ENCODE data around the gene SLC22A23.

Gene SLC22A23

GRCh38 chr6:3449321-3449720, 7.5 kb downstream of the SLC22A23 start:
- H3K4me1 ChIP-seq (ENCODE audit: control insufficient read depth, insufficient read depth, low read length), result peaks cover 9% of the 10 kb centered on the region
- H3K36me3 ChIP-seq (ENCODE audit: control insufficient read depth, insufficient read depth, low read length), result no peaks in the 10 kb centered on the region
- no peak overlapping the region for H3K9ac ChIP-seq (ENCODE audit: low read length)
- no peaks in the 10 kb centered on the region for H3K27me3 ChIP-seq (ENCODE audit: control insufficient read depth, insufficient read depth, low read length)
- no peak overlapping the region for H3K27ac ChIP-seq (ENCODE audit: low read depth, low read length)
- H3K4me3 ChIP-seq (ENCODE audit: low read length), result no peak overlapping the region

GRCh38 chr6:3447005-3447404, 9.8 kb downstream of the SLC22A23 start:
- Histone ChIP-seq H3K4me1 (ENCODE audit: control insufficient read depth, insufficient read depth, low read length) (peaks cover 5% of the 10 kb centered on the region), H3K9ac (ENCODE audit: low read length) (no peak overlapping the region), H3K4me3 (ENCODE audit: low read length) (no peak overlapping the region), H3K36me3 (ENCODE audit: control insufficient read depth, insufficient read depth, low read length) (no peaks in the 10 kb centered on the region), H3K27ac (ENCODE audit: low read depth, low read length) (no peak overlapping the region), H3K27me3 (ENCODE audit: control insufficient read depth, insufficient read depth, low read length) (no peaks in the 10 kb centered on the region)

- H3K4me1 ChIP-seq (ENCODE audit: control insufficient read depth, insufficient read depth, low read length), result no peaks in the 10 kb centered on the region
- H3K9ac ChIP-seq (ENCODE audit: low read length), result no peak overlapping the region
- no peak overlapping the region for H3K4me3 ChIP-seq (ENCODE audit: low read length)
- H3K36me3 ChIP-seq (ENCODE audit: control insufficient read depth, insufficient read depth, low read length), result no peaks in the 10 kb centered on the region
- no peaks in the 10 kb centered on the region for H3K27me3 ChIP-seq (ENCODE audit: control insufficient read depth, insufficient read depth, low read length)
- no peak overlapping the region for H3K27ac ChIP-seq (ENCODE audit: low read depth, low read length)
Observed at GRCh38 chr6:3446184-3446583, 10.7 kb downstream of the SLC22A23 start.

GRCh38 chr6:3444276-3445088, 12.4 kb downstream of the SLC22A23 start:
- no peak overlapping the region for H3K27ac ChIP-seq (ENCODE audit: low read depth, low read length)
- no peak overlapping the region for H3K4me3 ChIP-seq (ENCODE audit: low read length)
- H3K27me3 ChIP-seq (ENCODE audit: control insufficient read depth, insufficient read depth, low read length), result no peaks in the 10 kb centered on the region
- no peak overlapping the region for H3K9ac ChIP-seq (ENCODE audit: low read length)
- no peaks in the 10 kb centered on the region for H3K4me1 ChIP-seq (ENCODE audit: control insufficient read depth, insufficient read depth, low read length)
- H3K36me3 ChIP-seq (ENCODE audit: control insufficient read depth, insufficient read depth, low read length), result no peaks in the 10 kb centered on the region

GRCh38 chr6:3443221-3443515, 13.7 kb downstream of the SLC22A23 start:
- Histone ChIP-seq H3K9ac (ENCODE audit: low read length) (no peak overlapping the region), H3K4me3 (ENCODE audit: low read length) (no peak overlapping the region), H3K4me1 (ENCODE audit: control insufficient read depth, insufficient read depth, low read length) (peaks cover 6% of the 10 kb centered on the region), H3K27ac (ENCODE audit: low read depth, low read length) (no peak overlapping the region), H3K27me3 (ENCODE audit: control insufficient read depth, insufficient read depth, low read length) (no peaks in the 10 kb centered on the region), H3K36me3 (ENCODE audit: control insufficient read depth, insufficient read depth, low read length) (no peaks in the 10 kb centered on the region)

- Histone ChIP-seq H3K4me1 (ENCODE audit: control insufficient read depth, insufficient read depth, low read length) (peaks cover 6% of the 10 kb centered on the region), H3K27me3 (ENCODE audit: control insufficient read depth, insufficient read depth, low read length) (no peaks in the 10 kb centered on the region), H3K4me3 (ENCODE audit: low read length) (no peak overlapping the region), H3K9ac (ENCODE audit: low read length) (no peak overlapping the region), H3K27ac (ENCODE audit: low read depth, low read length) (no peak overlapping the region), H3K36me3 (ENCODE audit: control insufficient read depth, insufficient read depth, low read length) (no peaks in the 10 kb centered on the region)
Observed at GRCh38 chr6:3442431-3443220, 14.2 kb downstream of the SLC22A23 start.

GRCh38 chr6:3440911-3441310, 15.9 kb downstream of the SLC22A23 start:
- H3K27ac ChIP-seq (ENCODE audit: low read depth, low read length), result no peak overlapping the region
- H3K36me3 ChIP-seq (ENCODE audit: control insufficient read depth, insufficient read depth, low read length), result no peaks in the 10 kb centered on the region
- H3K9ac ChIP-seq (ENCODE audit: low read length), result no peak overlapping the region
- H3K27me3 ChIP-seq (ENCODE audit: control insufficient read depth, insufficient read depth, low read length), result no peaks in the 10 kb centered on the region
- no peak overlapping the region for H3K4me3 ChIP-seq (ENCODE audit: low read length)
- peaks cover 6% of the 10 kb centered on the region for H3K4me1 ChIP-seq (ENCODE audit: control insufficient read depth, insufficient read depth, low read length)

- Histone ChIP-seq H3K9ac (ENCODE audit: low read length) (no peak overlapping the region), H3K36me3 (ENCODE audit: control insufficient read depth, insufficient read depth, low read length) (no peaks in the 10 kb centered on the region)
Observed at GRCh38 chr6:3439961-3440360, 16.9 kb downstream of the SLC22A23 start.

GRCh38 chr6:3438190-3439167, 18.4 kb downstream of the SLC22A23 start:
- Histone ChIP-seq H3K27ac (ENCODE audit: low read depth, low read length) (peak overlapping the region; percentile 46), H3K4me3 (ENCODE audit: low read length) (no peak overlapping the region), H3K27me3 (ENCODE audit: control insufficient read depth, insufficient read depth, low read length) (no peaks in the 10 kb centered on the region), H3K9ac (ENCODE audit: low read length) (no peak overlapping the region), H3K4me1 (ENCODE audit: control insufficient read depth, insufficient read depth, low read length) (peaks cover 6% of the 10 kb centered on the region), H3K36me3 (ENCODE audit: control insufficient read depth, insufficient read depth, low read length) (no peaks in the 10 kb centered on the region)

More at GRCh38 chr6:3439961-3440360, 16.9 kb downstream of the SLC22A23 start:
- Histone ChIP-seq H3K4me3 (ENCODE audit: low read length) (no peak overlapping the region), H3K27ac (ENCODE audit: low read depth, low read length) (no peak overlapping the region), H3K27me3 (ENCODE audit: control insufficient read depth, insufficient read depth, low read length) (no peaks in the 10 kb centered on the region), H3K4me1 (ENCODE audit: control insufficient read depth, insufficient read depth, low read length) (peaks cover 6% of the 10 kb centered on the region)

- Histone ChIP-seq H3K4me1 (ENCODE audit: control insufficient read depth, insufficient read depth, low read length) (no peaks in the 10 kb centered on the region), H3K27ac (ENCODE audit: low read depth, low read length) (no peak overlapping the region), H3K4me3 (ENCODE audit: low read length) (no peak overlapping the region), H3K9ac (ENCODE audit: low read length) (no peak overlapping the region), H3K36me3 (ENCODE audit: control insufficient read depth, insufficient read depth, low read length) (no peaks in the 10 kb centered on the region), H3K27me3 (ENCODE audit: control insufficient read depth, insufficient read depth, low read length) (no peaks in the 10 kb centered on the region)
Observed at GRCh38 chr6:3433005-3433404, 23.8 kb downstream of the SLC22A23 start.

- Histone ChIP-seq H3K27me3 (ENCODE audit: control insufficient read depth, insufficient read depth, low read length) (no peaks in the 10 kb centered on the region), H3K36me3 (ENCODE audit: control insufficient read depth, insufficient read depth, low read length) (no peaks in the 10 kb centered on the region), H3K27ac (ENCODE audit: low read depth, low read length) (no peak overlapping the region), H3K9ac (ENCODE audit: low read length) (no peak overlapping the region), H3K4me3 (ENCODE audit: low read length) (no peak overlapping the region), H3K4me1 (ENCODE audit: control insufficient read depth, insufficient read depth, low read length) (peaks cover 1% of the 10 kb centered on the region)
Observed at GRCh38 chr6:3432416-3432815, 24.4 kb downstream of the SLC22A23 start.

GRCh38 chr6:3431994-3432393, 24.9 kb downstream of the SLC22A23 start:
- H3K27me3 ChIP-seq (ENCODE audit: control insufficient read depth, insufficient read depth, low read length), result no peaks in the 10 kb centered on the region
- H3K4me1 ChIP-seq (ENCODE audit: control insufficient read depth, insufficient read depth, low read length), result peaks cover 2% of the 10 kb centered on the region
- no peak overlapping the region for H3K9ac ChIP-seq (ENCODE audit: low read length)
- H3K36me3 ChIP-seq (ENCODE audit: control insufficient read depth, insufficient read depth, low read length), result no peaks in the 10 kb centered on the region
- no peak overlapping the region for H3K27ac ChIP-seq (ENCODE audit: low read depth, low read length)
- no peak overlapping the region for H3K4me3 ChIP-seq (ENCODE audit: low read length)

All from rectal smooth muscle tissue (tissue), 1 donor.